HG03571 (cell line): Measurements from ENCODE around the gene MAST2.
A peak's percentile ranks its signal among the peaks of the same experiment; 100 is the strongest.
"Not testable (repeated sequence)": the region's sequence is repeated elsewhere in the genome, so short reads cannot be mapped to it uniquely, and the experiment has no call there.

Source experiments
- ATAC-seq: cut with Tn5 transposase; IDR thresholded peaks from one replicate; pipeline ENCODE4 v1.9.1; 2021; ENCODE audit not compliant: unreplicated experiment

MAST2 gene

GRCh38 chr1:45809761-45810160, 6.3 kb downstream of the MAST2 start:
- ATAC-seq = no peak

GRCh38 chr1:45814776-45815175, 11.4 kb downstream of the MAST2 start:
- ATAC-seq = no peak

GRCh38 chr1:45815667-45816458, 12.5 kb downstream of the MAST2 start:
- ATAC-seq = no peak

DNA sequence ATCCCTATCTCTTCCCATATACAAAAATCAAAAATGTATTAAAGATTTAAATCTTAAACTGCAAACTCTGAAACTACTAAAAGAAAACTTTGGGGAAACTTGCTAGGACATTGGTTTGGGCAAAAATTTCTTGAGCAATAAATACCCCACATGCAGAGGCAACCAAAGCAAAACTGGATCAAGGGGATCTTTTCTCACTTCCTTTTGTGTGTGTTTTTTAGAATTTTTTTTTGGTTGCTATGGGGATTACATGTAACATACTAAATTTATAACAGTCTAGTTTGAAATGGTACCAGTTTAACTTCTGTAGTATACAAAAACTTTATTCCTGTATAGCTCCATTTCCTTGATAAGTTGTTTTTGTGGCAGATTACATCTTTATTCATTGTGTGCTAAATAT, 16.8 kb downstream of the MAST2 start:
- ATAC-seq = no peak

GRCh38 chr1:45820788-45821187, 17.4 kb downstream of the MAST2 start:
- no peak for ATAC-seq

DNA sequence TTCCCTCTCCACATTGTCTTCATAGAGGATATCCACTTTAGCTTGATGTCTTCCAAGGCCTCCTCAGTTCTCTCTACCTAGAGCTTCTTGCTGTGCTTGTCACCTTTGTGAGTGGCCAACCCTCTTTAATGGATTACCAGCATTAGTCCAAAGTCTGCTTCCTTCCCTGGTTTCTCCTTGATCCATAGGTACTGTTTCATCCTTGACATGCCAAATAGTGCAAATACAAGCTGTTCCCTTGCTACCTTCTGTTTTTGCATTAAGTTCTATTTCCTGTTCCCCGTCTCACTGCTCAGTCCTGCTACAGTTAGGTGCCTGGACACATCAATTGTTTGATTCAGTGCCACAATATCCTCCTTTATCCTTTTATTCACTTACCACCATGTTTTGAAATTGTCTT, 19.2 kb downstream of the MAST2 start:
- no peak for ATAC-seq

DNA sequence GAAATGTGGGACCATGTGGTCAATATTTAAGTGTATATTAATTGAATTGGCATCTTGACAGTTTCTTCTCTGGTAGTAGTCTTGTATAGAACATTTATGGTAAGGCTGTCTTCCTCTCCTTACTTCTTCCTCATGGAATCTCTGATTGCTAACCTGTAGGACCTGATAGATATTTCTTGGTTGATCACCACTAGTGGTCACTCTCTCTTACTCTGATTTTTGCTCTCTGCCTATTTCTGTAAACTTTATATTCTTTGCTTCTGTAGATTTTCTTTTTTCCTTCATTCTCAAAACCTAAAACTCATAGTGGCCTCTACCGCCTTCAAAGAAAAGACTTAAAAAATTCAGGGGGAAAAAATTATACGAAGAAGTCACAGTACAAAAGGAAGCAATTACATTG, 21.2 kb downstream of the MAST2 start:
- no peak for ATAC-seq

DNA sequence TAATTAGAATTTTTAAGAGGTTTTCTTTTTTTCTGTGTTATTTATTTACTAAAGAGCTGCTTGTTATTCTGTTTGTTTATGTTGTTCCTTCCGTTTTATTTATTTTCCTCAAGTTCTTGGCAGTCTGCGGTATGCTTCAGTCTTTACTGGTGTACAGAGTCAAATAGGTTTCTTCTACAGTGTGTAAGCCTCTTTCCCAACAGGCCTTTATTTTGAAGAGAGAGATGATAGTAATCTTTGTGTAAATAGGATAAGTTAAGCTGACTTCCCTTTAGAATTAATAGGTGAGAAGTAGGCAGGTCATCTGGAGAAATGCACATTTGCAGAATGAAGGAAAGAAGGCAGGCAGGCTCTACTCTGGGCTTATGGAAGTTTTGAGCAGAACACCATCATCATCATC, 23.8 kb downstream of the MAST2 start:
- ATAC-seq = no peak

DNA sequence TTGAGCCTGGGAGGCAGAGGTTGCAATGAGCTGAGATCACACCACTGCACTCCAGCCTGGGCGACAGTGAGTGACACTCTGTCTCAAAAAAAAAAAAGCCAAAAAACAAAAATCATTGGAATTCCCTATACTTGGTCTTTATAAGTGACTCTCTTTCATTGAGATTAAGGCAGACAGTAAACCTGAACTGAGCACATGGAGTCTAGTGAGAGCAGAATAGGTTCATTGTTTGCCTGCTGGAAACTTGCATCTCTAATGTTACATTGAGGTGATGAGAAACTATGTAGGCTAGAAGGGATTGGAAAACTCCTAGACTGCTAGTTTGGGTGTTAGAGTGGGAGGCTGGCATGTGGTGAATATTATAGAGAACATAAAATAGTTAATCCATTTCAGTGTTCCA, 25.4 kb downstream of the MAST2 start:
- no peak for ATAC-seq

DNA sequence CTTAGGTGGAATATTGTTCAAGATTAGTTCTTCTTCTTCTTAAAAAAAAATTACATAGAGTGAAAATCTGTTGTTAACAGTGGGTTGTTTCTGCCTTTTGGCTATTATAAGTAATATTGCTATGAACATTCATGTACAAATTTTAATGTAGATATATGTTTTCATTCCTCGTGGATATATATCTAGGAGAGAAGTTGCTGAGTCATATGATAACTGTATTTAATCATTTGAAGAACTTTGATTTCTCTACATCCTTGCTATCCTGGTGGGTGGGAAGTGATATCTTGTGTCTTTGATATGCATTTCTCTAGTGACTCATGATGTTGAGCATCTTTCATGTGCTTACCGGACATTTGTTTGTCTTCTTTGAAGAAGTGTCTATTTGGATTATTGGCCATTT, 29.9 kb downstream of the MAST2 start:
- no peak for ATAC-seq

DNA sequence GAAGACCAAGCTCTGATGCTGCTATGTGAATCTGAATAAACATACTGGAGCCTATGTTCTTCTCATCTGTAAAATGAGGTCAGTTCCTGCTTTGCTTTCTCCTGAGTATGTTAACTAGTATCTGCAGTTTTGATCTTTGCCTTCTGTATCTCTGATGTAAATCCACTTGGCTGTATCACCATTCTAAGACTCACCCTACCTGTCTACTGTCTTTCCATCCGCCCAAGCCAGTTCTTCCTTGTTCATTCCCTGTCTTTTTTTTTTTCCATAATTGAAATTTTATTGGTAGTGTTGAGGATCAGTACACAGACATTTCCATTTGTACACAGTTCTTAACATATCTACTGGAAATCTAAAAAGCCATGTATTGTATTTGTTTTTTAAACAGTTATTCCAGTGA, 31.3 kb downstream of the MAST2 start:
- ATAC-seq = no peak

- no peak for ATAC-seq
Observed at GRCh38 chr1:45836451-45836850, 33.0 kb downstream of the MAST2 start.

- not testable (repeated sequence) for ATAC-seq
Observed at GRCh38 chr1:45836861-45837260, 33.4 kb downstream of the MAST2 start.

GRCh38 chr1:45838322-45838721, 34.9 kb downstream of the MAST2 start:
- ATAC-seq = not testable (repeated sequence)

- ATAC-seq = peak; percentile 62
Observed at GRCh38 chr1:45840704-45841103, 37.3 kb downstream of the MAST2 start.

DNA sequence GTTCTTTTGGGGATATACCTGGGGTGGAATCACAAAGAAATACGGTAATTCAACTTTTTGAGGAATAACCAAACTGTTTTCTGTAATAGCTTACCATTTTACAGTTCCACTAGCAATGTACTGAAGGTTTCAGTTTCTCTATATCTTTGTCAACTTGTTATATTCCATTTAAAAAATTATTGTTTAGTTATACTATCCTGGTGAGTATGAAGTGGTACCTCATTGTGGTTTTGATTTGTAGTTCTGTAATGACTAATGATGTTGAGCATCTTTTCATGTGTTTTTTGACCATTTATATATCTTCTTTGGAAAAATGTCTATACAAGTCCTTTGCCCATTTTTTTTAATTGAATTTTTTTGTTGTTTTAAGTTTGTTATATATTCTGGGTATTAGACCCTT, 39.4 kb downstream of the MAST2 start:
- no peak for ATAC-seq

- no peak for ATAC-seq
Observed at GRCh38 chr1:45843474-45843905, 40.1 kb downstream of the MAST2 start.

- not testable (repeated sequence) for ATAC-seq
Observed at GRCh38 chr1:45844000-45844399, 40.6 kb downstream of the MAST2 start.

GRCh38 chr1:45846931-45847330, 43.5 kb downstream of the MAST2 start:
- ATAC-seq = no peak

GRCh38 chr1:45848097-45848496, 44.7 kb downstream of the MAST2 start:
- no peak for ATAC-seq

DNA sequence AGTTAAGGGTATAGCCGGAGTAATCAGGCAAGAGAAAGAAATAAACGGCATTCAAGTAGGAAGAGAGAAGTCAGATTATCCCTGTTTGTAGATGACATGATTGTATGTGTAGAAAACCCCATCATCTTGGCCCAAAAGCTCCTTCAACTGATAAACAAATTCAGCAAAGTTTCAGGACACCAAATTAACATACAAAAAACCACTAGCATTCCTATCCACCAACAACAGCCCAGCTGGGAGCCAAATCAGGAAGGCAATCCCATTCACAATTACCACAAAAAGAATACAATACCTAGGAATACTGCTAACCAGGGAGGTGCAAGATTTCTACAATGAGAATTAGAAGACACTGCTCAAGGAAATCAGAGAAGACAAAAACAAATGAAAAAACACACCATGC, 45.3 kb downstream of the MAST2 start:
- no peak for ATAC-seq

GRCh38 chr1:45850017-45850416, 46.6 kb downstream of the MAST2 start:
- no peak for ATAC-seq

- ATAC-seq = no peak
Observed at GRCh38 chr1:45854724-45855123, 51.3 kb downstream of the MAST2 start.
